Nephron (organoid): Measurements from ENCODE around the gene MUC15.

Experiments used
- H3K27ac Mint-ChIP-seq, 3 experiments: 2 replicates each; pipeline ENCODE4 v1.8.0; 2020; ENCODE audit warnings: mixed read lengths in 3 of 3, mild to moderate bottlenecking in 2 of 3, moderate library complexity in 1 of 3
- H3K27me3 Mint-ChIP-seq: 2 replicates; pipeline ENCODE4 v1.8.0; 2021; ENCODE audit warnings: low read depth, mild to moderate bottlenecking, moderate library complexity, mixed read lengths
- H3K36me3 Mint-ChIP-seq: 2 replicates; pipeline ENCODE4 v1.8.0; 2020; ENCODE audit warnings: low read depth, mixed read lengths
- H3K4me1 Mint-ChIP-seq: 2 replicates; pipeline ENCODE4 v1.8.0; 2020; ENCODE audit warnings: mixed read lengths
- H3K4me3 Mint-ChIP-seq, 3 experiments: 2 replicates each; pipeline ENCODE4 v1.8.0; 2020; ENCODE audit warnings: mild to moderate bottlenecking in 3 of 3, mixed read lengths in 3 of 3, moderate library complexity in 2 of 3
- H3K9me3 Mint-ChIP-seq: 2 replicates; pipeline ENCODE4 v1.8.0; 2020; ENCODE audit warnings: mixed read lengths
- CTCF ChIP-seq, 3 experiments: fragments of 200-600 bp; sonication (generic); IDR thresholded peaks; one replicate each; pipeline ENCODE4 v1.5.0; 2021; ENCODE audit warnings: antibody characterized with exemption in 3 of 3; ENCODE audit not compliant: unreplicated experiment in 3 of 3

MUC15 gene

GRCh38 chr11:26557666-26558065 lies 14.4 kb downstream of the MUC15 start:
- H3K4me3 Mint-ChIP-seq: no peak overlapping the region
- H3K4me1 Mint-ChIP-seq: no peaks in the 10 kb centered on the region
- TF ChIP-seq CTCF (IDR thresholded peaks at IDR 0.05; ENCODE audit: unreplicated experiment in 3 of 3): no peak
- no peak overlapping the region for H3K27ac Mint-ChIP-seq
- H3K9me3 Mint-ChIP-seq: no peaks in the 10 kb centered on the region
- peaks cover 4% of the 10 kb centered on the region for H3K27me3 Mint-ChIP-seq
- no peaks in the 10 kb centered on the region for H3K36me3 Mint-ChIP-seq

- no peaks in the 10 kb centered on the region for H3K4me1 Mint-ChIP-seq
- H3K4me3 Mint-ChIP-seq: no peak overlapping the region
- H3K27ac Mint-ChIP-seq: no peak overlapping the region
- TF ChIP-seq CTCF (IDR thresholded peaks at IDR 0.05; ENCODE audit: unreplicated experiment in 3 of 3): no peak
- H3K36me3 Mint-ChIP-seq: no peaks in the 10 kb centered on the region
- H3K27me3 Mint-ChIP-seq: peaks cover 4% of the 10 kb centered on the region
- no peaks in the 10 kb centered on the region for H3K9me3 Mint-ChIP-seq
Observed at GRCh38 chr11:26556582-26556981, 15.5 kb downstream of the MUC15 start.

- no peak overlapping the region for H3K4me3 Mint-ChIP-seq
- no peak for TF ChIP-seq CTCF (IDR thresholded peaks at IDR 0.05; ENCODE audit: unreplicated experiment in 3 of 3)
- no peaks in the 10 kb centered on the region for H3K9me3 Mint-ChIP-seq
- H3K36me3 Mint-ChIP-seq: no peaks in the 10 kb centered on the region
- no peaks in the 10 kb centered on the region for H3K4me1 Mint-ChIP-seq
- peaks cover 4% of the 10 kb centered on the region for H3K27me3 Mint-ChIP-seq
- H3K27ac Mint-ChIP-seq: no peak overlapping the region
Observed at GRCh38 chr11:26554455-26554854, 17.6 kb downstream of the MUC15 start.

GRCh38 chr11:26553182-26553581 lies 18.9 kb downstream of the MUC15 start:
- H3K4me3 Mint-ChIP-seq: no peak overlapping the region
- no peaks in the 10 kb centered on the region for H3K36me3 Mint-ChIP-seq
- no peak overlapping the region for H3K27ac Mint-ChIP-seq
- H3K9me3 Mint-ChIP-seq: no peaks in the 10 kb centered on the region
- no peaks in the 10 kb centered on the region for H3K4me1 Mint-ChIP-seq
- TF ChIP-seq CTCF (IDR thresholded peaks at IDR 0.05; ENCODE audit: unreplicated experiment in 3 of 3): no peak
- H3K27me3 Mint-ChIP-seq: peaks cover 4% of the 10 kb centered on the region

- Mint-ChIP-seq H3K4me1 (no peaks in the 10 kb centered on the region), H3K4me3 (no peak overlapping the region), H3K27ac (no peak overlapping the region), H3K36me3 (no peaks in the 10 kb centered on the region), H3K9me3 (no peaks in the 10 kb centered on the region), H3K27me3 (peaks cover 4% of the 10 kb centered on the region)
- peak; percentile 46 to 64 (median 52) for TF ChIP-seq CTCF (IDR thresholded peaks at IDR 0.05; ENCODE audit: unreplicated experiment in 3 of 3)
Observed at GRCh38 chr11:26551186-26551801, 20.8 kb downstream of the MUC15 start.

- H3K27ac Mint-ChIP-seq: no peak overlapping the region
- no peaks in the 10 kb centered on the region for H3K9me3 Mint-ChIP-seq
- no peak overlapping the region for H3K4me3 Mint-ChIP-seq
- H3K36me3 Mint-ChIP-seq: no peaks in the 10 kb centered on the region
- H3K27me3 Mint-ChIP-seq: peaks cover 4% of the 10 kb centered on the region
- H3K4me1 Mint-ChIP-seq: no peaks in the 10 kb centered on the region
- TF ChIP-seq CTCF (IDR thresholded peaks at IDR 0.05; ENCODE audit: unreplicated experiment in 3 of 3): no peak
Observed at GRCh38 chr11:26550022-26550421, 22.0 kb downstream of the MUC15 start.
